Measurements from ENCODE around the gene TUBG1.

DNA sequence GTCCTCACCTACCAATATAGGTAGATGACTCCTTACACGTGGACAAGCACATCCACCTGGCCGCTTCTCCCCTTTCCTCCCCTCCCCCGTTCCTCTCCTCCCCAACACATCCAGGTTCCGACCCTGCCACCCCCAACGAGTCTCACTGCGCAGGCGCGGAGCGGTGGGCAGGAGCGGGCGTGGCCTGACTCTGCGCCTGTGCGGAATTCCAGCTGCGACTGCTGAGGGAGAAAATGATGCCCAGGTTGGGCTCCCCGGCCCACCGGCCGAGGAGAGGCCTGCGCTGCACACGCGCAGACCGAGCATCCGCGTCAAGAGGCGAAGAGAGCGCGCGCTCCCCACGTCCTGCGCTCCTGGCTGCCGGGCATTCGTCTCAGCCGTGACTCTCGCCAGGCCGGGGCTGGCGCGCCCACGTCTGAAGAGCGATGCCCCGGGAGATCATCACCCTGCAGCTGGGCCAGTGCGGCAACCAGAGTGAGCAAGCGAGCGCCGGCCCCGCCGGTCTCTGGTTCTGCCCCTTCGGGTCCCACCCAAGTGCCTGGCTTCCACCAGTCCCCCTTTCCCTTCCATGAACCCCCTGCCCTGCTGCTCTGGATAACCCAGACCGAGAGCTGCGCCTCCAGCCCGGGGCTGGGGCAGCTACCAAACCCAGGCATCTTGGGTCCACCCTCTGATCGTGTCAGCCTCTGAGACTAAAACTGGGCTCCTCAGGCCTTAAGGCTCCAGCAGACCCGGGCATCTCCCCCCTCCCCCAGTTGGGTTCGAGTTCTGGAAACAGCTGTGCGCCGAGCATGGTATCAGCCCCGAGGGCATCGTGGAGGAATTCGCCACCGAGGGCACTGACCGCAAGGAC, 49.8 kb downstream of the TUBG1 start, which contains the start of gene TUBG2:
- no peak for TF ChIP-seq CTCF (IDR thresholded peaks at IDR 0.05; ENCODE audit: control extremely low read depth in 1 of 3, insufficient read depth in 1 of 3, low read depth in 1 of 3, low read length in 3 of 3)
- TF ChIP-seq JUND (IDR thresholded peaks at IDR 0.05; ENCODE audit: low read length): no peak
- no peak for TF ChIP-seq CBX5 (IDR thresholded peaks at IDR 0.05; ENCODE audit: low read depth, low read length)
- TF ChIP-seq USF2 (IDR thresholded peaks at IDR 0.05; ENCODE audit: low read length): no peak
- TF ChIP-seq EP300 (IDR thresholded peaks at IDR 0.05; ENCODE audit: borderline replicate concordance in 1 of 2, low read depth in 2 of 2, low read length in 2 of 2): no peak
- TF ChIP-seq HDAC2 (IDR thresholded peaks at IDR 0.05; ENCODE audit: borderline replicate concordance in 1 of 2, low read depth in 2 of 2, low read length in 2 of 2): no peak
- TF ChIP-seq PHF8 (conservative IDR thresholded peaks at IDR 0.05; ENCODE audit: low read depth, low read length): peak; percentile 65; the same call in 1 of the 2 replicates
- TF ChIP-seq SUZ12 (IDR thresholded peaks at IDR 0.05; ENCODE audit: low read length): no peak
- TF ChIP-seq, protein P1, sequence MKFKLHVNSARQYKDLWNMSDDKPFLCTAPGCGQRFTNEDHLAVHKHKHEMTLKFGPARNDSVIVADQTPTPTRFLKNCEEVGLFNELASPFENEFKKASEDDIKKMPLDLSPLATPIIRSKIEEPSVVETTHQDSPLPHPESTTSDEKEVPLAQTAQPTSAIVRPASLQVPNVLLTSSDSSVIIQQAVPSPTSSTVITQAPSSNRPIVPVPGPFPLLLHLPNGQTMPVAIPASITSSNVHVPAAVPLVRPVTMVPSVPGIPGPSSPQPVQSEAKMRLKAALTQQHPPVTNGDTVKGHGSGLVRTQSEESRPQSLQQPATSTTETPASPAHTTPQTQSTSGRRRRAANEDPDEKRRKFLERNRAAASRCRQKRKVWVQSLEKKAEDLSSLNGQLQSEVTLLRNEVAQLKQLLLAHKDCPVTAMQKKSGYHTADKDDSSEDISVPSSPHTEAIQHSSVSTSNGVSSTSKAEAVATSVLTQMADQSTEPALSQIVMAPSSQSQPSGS (IDR thresholded peaks at IDR 0.05; ENCODE audit: low read length): no peak
- TF ChIP-seq ZNF274 (IDR thresholded peaks at IDR 0.05; ENCODE audit: borderline replicate concordance, extremely low read depth, low read length): no peak
- TF ChIP-seq CEBPB (IDR thresholded peaks at IDR 0.05; ENCODE audit: low read depth, low read length): no peak
- TF ChIP-seq CHD2 (IDR thresholded peaks at IDR 0.05; ENCODE audit: low read length): 0 out of 2 replicates have a peak, but pooled peaks have one; percentile 30
- TF ChIP-seq SRF (IDR thresholded peaks at IDR 0.05; ENCODE audit: low read depth, low read length): no peak
- TF ChIP-seq RAD21 (IDR thresholded peaks at IDR 0.05 in 1 of 2, conservative IDR thresholded peaks at IDR 0.05 in 1 of 2; ENCODE audit: low read depth in 2 of 2, low read length in 2 of 2): no peak

All from H1 (cell line).